Hippocampal formation (tissue), 2 donors: Measurements from ENCODE around the gene THRB.
A peak's percentile ranks its signal among the peaks of the same experiment; 100 is the strongest.

Experiments used
- DNase-seq, 2 donors: peaks; one replicate each; lab custom pipeline; 2025; lab: John Stamatoyannopoulos, UW

Gene THRB

DNA sequence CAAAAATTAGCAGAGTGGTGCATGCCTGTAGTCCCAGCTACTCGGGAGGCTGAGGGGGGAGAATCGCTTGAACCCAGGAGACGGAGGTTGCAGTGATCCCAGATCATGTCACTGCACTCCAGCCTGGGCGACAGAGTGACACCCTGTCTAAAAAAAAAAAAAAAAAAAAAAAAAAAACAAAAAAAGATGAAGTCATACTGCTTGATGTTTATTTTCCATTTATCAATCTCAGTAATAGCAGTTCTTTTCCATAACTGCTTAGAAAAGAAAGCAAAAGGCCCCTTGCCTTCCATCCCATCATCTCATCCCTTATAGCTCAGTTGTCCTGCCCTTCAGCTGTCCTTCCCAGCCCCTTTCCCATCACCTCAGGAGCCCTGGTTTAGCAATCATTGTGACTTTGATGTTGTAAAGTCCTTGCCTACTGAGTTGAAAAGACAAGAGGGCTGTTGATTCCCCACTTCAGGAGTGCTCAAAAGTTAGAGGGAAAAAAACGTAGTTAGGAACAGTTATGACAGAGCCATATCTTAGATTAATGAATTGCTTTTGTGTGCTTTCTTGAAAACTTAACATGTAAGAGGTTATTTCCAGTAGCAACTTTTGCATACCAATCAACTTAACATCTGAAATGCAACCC is 18.0 kb upstream of the THRB start:
- no peak for DNase-seq

DNA sequence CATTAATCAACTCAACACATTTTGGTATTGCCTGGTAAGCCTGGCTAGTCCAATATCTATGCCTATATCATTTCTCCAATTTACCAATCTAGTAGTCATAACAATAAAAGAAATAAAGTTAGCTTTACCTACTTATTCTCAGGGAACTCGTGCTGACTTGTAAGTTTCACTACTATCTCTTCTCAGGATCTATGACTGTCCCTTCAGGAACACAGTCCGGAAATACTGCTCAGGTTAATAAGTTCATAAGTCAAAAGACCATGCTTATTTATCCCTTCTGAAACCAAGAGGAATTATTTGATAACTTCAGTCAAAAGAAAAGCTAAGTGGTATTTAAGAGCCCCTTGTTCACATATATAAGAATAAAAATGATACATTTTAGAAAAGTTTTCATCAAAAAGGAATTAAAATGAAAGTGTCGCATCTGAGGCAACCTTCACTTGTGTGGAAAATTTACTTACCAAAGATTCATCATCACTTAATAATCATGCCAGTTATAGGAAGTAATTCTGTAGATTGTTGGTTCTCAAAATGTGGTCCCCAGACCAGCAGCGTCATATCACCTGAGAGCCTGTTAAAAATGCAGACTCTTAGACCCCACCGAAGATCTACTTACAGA is 15.5 kb upstream of the THRB start:
- no peak for DNase-seq

DNA sequence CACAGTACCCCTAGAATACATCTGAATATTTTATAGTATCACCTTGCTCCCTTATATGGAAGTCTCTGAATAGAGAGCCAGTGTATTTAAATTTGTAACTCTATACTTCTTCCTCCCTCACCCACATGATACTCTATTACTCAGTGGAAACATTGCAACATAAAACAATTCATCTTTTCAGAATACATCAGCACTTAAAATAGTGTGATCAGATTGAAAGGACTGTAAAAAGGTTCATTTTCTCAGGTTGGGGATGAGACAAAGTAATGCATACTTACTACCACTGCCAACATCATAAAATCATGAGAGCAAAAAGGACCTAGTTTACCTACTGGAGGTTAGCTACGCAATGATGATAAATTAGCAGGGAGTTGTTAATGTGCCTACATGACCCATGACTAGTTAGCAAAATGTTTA is 13.8 kb upstream of the THRB start:
- DNase-seq, result no peak

DNA sequence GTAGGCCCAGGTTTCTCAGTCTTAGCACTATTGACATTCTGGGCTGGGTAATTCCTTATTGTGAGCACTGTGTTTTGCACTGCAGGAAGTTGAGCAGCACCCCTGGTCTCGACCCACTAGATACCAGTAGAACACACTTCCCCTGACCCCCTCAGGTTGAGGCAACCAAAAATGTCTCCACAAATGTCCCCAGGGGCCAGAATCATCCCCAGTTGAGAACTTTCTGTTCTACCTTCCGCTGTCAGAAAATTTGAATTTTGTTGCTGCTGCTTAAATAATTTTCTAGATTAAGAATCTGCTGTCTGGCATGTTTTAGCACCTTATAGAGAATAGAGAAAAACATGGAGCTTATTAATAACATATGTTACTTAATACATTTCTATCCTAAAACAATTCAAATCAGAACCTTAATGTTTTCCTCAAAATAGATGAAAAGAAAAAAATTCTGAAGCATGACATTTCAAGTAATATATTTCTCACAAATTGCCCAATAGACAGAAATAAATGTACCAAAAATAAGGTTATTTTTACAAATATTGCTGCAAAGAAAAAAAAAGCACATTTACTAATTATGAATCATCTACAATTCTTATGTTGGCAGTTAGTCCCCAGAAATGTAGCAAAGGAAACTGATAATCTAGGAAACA is 13.2 kb upstream of the THRB start:
- no peak for DNase-seq

DNA sequence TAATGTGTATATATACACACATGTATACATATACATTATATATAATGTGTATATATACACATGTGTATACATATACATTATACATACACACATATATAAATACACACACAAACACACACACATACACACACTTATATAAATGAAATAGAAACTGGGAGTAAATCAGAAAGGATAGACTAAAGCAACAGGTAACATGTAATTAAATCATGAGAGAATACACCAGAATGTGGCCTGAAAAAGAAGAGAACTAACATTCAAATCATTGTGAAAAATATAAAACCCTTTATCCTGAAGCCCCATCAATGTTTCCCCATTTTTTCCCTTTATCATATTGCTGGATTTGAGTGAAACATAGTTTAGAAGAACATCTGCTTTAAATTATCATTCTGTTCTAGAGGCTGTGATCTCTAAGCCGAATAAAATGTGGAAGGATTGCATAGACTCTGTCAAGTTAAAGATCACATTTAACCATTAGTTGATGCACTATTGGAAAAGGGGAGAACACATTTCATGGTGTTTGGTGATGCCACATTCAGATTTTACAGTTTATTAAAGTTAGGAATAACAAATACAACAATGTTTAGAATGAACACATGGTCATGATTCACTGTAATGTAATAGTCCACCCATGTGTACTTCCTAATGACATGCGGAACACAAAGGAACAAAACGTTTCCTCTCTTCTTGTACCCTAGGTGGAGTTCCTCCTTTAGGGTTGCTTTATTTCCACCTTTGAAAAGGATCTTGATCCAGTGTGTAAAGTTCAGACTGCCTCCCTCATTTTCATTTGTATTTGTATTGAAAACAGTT is 12.5 kb upstream of the THRB start:
- DNase-seq, result no peak

DNA sequence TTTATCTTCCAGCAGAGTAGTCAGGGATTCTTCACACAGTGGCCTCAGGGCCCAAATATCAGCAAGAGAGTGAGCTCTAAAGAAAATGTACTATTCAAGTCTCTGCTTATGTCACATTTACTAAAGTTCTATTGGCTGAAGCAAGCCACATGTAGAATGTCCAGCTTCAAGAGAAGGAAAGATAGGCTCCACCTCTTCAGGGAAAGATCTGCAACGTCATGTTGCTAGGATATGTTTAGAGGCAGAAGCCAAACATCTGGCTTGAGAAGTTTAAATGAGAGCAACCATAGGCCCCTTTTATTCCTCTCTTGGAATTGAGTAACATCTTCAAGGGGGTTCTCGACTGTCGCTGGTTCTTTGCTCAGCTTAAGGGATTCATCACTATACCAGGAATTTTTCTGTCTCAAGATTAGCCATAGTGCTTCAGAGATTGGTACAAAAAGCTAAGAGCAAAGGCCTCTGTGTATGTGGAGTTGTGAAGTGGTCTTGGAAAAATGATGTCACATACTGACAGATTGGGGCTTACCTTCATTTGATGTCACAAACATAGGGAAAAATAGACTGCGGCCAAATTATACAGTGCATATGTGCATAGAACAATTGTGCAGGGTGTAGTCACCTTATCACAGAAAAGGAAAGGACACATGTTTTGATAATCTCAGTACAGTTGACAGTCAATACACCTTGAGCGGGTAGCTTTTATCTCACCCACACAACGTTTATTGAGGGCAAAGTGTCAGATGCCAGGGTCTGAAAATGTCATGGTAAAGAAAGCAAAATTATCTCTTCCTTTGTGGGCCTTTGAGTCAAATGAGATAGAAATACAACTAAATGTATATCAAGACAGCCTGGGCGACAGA is 11.3 kb upstream of the THRB start:
- DNase-seq, result no peak

DNA sequence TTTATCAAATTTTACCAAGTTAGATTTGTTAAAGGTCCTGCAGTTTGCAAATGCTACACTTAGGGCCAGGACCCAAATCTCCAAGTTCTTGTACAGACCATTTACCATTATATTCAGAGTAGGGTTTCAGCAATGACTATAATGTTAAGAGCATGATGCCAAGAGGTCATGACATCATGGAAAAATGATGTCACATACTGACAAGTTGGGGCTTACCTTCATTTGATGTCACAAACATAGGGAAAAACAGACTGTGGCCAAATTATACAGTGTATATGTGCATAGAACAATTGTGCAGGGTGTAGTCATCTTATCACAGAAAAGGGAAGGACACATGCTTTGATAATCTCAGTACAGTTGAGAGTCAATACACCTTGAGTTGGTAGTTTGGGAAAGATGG is 10.1 kb upstream of the THRB start:
- DNase-seq, result no peak

DNA sequence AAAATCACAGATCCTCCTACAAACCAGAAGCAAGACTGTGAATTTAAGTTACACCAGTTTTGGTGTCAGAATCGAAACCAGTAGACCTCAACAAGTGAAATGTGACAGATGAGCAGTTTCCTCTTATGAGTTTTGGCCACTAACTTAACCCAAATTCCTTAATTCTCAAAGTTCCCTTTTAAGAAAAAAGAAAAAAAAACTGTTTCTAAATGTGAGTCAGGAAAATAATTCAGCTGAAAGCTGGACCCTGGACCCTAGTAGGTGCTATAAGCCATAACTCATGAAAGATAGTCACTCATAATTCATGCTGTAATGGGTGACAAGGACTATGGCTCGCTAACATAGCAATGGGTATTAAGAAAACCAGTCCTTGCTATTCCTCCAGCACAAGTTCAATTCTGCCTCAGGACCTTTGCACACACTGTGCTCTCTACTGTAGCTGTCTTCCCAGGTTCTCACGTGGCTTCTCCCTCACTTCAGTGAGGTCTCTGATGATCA is 9.0 kb upstream of the THRB start:
- no peak for DNase-seq

DNA sequence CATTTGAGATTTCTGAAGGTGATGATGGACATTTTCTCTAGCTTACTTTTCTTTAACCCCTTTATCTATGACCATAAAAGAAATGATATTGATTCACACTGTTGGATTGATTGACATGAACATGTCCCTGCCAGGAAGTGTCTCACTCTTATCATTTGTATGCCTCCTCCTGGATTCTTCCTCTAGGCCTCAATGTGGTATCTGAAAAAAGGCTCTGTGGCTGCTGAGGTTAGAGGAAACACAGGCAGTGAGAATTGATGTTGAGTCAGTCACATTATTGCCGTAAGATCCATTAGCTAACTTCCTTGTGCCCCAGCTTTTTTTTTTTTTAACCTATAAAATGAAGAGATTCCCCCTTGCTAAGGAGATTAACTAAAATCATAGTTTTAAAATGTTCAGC is 8.0 kb upstream of the THRB start:
- no peak for DNase-seq

DNA sequence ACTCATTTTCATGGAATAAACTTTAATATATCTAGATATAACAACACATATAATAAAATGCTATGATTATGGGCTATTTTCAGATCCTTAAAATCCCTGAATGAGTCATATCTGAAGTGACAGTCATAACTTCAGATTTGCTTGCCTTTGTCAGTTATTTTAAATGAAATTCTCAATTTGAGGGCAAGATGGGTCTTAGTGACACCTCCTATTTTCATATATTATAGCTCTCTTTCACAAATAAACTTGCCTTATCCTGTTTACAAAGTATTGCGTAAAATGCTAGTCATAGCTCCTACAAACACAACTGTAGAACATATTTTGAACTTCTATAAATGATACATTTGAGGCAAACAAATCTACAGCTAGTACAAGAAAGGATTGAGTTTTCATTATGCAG is 6.2 kb upstream of the THRB start:
- DNase-seq, result no peak

DNA sequence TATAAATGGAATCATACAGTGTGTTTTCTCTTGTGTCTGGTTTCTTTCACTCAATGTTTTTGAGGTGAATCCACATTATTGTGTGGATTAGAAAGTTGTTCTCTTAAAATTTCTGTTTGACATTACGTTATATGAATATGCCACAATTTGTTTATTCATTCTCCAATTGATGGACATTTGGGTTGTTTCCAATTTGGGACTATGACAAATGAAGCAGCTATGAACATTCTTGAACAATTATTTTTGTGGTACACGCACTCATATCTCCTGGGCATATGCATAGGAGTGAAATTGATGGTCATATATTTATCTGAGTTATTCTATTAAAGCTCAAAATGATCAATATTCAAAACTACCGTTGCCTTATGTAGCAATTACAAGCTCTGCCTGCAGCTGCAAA is 5.3 kb upstream of the THRB start:
- DNase-seq, result no peak

DNA sequence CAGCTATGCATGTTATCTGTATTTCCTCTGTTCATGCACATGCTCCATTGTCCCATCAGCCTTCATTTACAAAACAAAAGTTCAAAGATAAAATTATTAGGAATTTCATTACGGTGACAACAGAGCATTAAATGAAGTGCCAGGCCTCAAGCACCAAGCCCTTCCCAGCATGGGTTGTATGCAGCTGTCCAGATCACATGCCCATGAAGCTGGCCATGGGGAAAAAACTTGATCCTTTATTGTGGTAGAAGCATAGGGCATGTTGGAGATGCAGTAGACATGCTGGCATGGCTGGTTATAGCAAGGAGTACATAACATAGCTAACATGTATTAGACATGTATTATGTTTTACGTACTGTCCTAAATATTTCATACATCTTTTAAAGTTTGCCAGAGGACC is 4.1 kb upstream of the THRB start:
- DNase-seq, result no peak

DNA sequence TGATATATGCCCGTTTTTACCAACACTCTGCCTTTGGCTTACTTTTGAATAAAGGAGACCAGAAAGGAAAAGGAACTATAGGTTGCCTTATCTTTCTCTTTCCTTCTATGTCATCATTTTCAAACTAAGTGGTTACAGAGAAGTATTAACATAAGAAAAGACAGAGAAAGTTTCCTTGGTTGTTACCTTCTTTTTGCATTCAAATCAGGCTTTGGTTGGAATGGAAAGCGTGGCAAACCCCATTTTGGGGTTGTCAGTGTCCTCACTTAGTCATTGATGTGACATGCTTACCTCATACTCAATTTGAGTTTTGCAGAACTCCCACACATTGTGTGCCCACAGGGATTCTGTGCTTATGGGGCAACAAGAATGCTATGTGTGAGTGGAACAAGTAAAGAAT is 3.7 kb upstream of the THRB start:
- no peak for DNase-seq

DNA sequence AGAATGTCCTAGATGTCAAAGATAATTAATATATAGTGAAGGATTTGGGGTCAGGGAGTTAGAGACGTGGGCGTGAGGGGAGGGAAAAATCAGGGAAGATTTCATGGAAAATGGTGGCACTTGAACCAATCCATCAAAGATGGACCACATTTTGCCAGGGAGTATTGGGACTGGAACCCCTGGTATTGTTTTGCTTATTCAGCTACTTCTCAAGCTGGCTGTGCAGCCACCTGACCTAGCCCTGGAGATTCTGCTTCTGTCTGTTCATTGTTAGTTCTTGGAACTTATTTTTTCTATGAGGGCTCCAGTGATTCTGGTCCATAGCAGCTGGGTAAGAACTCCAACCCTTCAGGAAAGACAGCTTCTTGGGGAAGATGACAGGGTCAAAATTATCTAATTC is 3.3 kb upstream of the THRB start:
- no peak for DNase-seq

DNA sequence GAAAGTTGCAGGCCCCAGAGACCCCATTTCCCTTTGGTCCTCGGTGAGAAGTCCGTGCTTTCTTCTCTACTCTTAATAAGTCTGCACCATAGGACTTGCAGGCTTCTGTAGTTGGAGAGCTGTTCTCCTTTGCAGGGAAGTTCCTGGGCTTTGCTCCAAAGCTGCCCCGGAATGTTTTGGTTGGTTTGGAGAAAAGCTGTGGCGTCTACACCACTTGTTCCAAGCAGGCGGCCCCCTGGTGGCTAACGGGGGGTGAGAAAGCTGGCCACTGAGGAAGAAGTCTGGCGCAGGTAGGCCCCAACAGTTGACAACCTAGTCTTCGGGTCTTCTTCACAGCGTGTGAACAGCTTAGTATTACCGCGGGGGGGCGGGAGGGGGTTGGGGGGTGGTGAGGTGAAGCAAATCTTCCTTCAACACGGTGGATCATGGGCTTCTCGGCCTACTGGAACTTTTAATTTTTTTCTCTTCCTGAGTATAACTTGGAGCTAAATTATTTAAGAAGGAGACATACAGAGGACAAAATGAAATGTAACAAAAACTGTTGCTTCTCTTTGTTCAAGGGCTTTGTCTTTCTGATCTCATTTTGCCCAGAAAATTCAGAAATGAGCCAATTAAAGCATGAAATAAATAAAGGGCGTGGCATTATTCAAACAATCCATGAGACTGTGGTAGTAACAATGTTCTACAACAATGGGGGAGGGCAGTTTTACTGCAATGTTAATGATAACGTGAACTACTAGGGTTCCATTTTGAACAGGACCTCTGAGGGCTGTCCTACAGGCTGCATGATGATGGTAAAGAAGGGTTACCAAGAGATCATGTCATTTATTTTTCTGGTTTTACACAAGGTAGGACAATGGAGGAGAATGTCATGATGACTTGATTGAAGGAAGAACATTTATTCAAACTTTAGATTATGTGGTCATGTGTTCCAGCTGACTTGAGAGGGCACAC is 2.2 kb upstream of the THRB start:
- DNase-seq, result peak in 1 of 2 donors; percentile 20

DNA sequence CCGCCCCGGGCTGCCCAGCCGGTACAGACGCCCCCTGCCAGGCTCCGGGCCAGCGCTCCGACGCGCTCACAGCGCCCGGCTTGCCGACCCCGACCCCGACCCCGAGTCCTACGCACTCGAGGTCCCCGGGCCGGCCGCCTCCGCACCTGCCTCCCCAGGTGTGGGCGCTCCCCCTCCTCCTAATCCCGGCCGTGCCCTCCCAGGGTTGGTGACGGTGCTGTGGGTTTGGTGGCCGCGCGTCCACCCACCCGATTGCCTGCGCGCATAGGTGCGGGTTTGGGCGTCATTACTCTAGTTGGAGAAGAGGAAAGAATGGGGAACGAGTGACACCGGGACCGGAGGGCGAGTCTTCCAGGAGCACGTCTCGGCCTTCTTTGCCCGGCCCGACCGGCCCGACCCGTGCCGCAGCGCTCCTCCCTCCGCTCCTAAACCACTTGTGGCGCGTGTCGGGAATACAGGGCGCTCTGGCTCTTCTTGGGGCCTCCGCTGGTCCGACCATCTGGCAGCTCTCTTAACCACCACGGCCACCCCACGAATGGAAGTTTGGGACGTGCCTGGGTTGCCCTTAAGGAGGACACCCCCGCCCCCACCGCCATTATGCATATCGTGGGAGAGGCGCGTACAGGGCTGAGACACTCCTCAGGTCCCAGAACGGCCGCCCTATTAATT is 810 bp upstream of the THRB start:
- DNase-seq, result peak in 1 of 2 donors; percentile 25

DNA sequence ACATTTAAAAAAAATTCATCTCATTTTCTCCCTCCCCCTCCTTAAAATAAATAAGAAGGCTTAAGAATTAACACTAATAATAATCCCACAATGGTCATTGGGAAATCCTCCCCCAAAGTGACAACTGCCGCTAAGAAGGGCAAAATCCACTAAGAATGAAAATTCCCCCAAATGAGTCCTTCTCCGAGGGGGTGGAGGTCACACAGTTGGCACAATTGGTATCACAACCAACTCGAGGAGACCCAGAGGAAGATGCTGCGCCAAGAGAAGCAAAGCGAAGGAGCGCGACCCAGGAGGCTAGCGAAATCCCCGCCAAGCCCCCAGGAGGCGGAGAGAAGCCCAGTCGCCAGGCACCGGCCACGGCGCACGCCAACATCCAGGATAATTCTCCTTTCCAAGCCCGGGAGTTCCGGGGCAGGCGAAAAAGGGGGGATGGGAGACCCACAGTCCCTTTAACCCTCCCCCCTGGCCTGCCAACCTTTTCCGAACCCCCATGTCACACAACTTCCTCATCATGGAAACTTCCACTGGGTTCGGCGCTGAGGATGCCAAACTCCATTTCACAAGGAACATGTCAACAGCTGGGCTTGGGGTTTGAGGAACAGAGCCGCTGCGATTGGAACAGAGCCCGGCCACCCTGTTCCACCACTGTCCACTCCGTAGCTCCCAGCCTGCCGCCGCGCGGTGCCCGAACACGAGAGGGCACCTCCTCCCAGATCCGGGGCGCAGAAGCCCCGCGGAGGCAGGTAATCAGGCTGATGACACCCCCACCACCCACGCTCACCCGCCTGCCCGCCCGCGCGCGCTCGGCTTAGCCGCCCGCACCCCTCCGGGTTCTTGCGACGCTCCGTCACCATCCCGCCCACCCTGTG is 668 bp downstream of the THRB start:
- peak; percentile 13 to 52 for DNase-seq

DNA sequence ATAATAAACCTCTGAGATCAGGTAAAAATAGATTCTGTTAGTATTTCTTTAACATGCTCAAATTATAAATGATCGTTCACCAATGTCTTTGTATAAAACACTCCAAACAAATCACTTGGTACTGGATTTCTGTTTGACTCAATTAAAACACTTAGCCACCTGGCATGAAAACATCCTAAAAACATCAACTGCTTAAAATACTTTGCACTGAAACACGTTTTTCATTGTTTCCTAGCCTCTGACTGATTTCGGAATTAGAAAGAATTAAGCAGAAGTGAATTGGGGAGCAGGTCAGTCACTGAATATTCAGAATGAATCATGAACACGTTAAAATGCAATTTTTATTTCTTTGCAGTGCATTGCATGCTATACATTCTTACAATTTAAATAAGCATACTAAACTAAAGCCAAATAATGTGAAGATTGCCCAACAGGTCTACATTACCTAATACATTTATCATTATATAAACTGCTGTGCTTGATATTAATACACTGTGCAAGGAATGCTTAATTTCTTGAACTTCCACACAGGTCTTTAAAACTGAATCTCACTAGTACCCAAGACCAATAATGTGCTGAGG is 1.6 kb downstream of the THRB start:
- no peak for DNase-seq

DNA sequence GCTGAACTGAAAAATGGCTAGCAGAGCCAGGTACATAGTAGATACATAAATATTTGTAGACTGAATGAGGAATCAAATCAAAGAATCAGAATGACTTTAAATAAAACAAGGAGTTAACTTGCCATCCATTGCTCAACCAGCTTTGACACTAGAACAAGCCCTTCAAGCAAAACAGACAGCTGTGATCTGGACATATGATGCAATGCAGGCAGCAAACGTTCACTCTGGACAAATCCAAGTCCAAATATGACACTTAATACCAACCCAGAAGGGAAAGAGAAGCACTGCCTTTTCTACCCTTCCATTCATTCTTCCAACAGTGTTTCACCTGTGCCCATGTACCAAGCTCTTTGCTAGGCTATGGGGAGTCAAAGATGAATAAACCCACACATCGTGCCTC is 4.5 kb downstream of the THRB start:
- DNase-seq, result no peak
